Measurements from ENCODE around the gene MORN5. TPM values are rescaled to one million over a fixed set of nuclear protein-coding genes. Genes with fewer than 3 reads are reported as not detected.

MORN5 gene
- total and polyA plus RNA-seq, 10 of the 15 experiments (the other 5 are each of a cell fraction or from before 2014, with no cell fraction given): not detected

- Histone ChIP-seq H3K9me3 (replicated peaks; ENCODE audit: control insufficient read depth, insufficient read depth, low read length) (no peaks in the 10 kb centered on the region; the same call in 1 of the 3 replicates), H3K4me1 (ENCODE audit: control insufficient read depth, insufficient read depth, low read length) (no peaks in the 10 kb centered on the region), H3K79me2 (ENCODE audit: control insufficient read depth, insufficient read depth, low read length) (no peaks in the 10 kb centered on the region), H4K20me1 (ENCODE audit: control insufficient read depth, insufficient read depth) (no peaks in the 10 kb centered on the region), H3K4me2 (ENCODE audit: control insufficient read depth, insufficient read depth) (no peak overlapping the region), H3K27me3 (replicated peaks in 1 of 2; ENCODE audit: control insufficient read depth in 2 of 2, insufficient read depth in 2 of 2, low read length in 1 of 2) (no peaks in the 10 kb centered on the region), H3K4me3 (no peak overlapping the region), H3K9ac (ENCODE audit: control insufficient read depth, insufficient read depth, low read length) (no peak overlapping the region), H2AFZ (ENCODE audit: control insufficient read depth, low read depth, low read length) (no peak overlapping the region), H3K27ac (ENCODE audit: control insufficient read depth, insufficient read depth) (no peak overlapping the region), H3K36me3 (ENCODE audit: control insufficient read depth in 2 of 2, insufficient read depth in 2 of 2, low read length in 1 of 2) (no peaks in the 10 kb centered on the region)
- TF ChIP-seq CBX3 (IDR thresholded peaks at IDR 0.05; ENCODE audit: borderline replicate concordance, low read depth) (no peak), NBN (IDR thresholded peaks at IDR 0.05) (no peak), HDGF (IDR thresholded peaks at IDR 0.05) (no peak), SP1 (IDR thresholded peaks at IDR 0.05; ENCODE audit: low read depth, low read length) (no peak), ATF2 (IDR thresholded peaks at IDR 0.05; ENCODE audit: low read length) (no peak), POU2F2 (IDR thresholded peaks at IDR 0.05; ENCODE audit: borderline replicate concordance, low read depth, low read length) (no peak), RELA (IDR thresholded peaks at IDR 0.05; ENCODE audit: borderline replicate concordance, partially characterized antibody) (no peak), TCF3 (IDR thresholded peaks at IDR 0.05; ENCODE audit: borderline replicate concordance, insufficient read depth, low read depth, low read length) (no peak), HSF1 (IDR thresholded peaks at IDR 0.05; ENCODE audit: low read depth, low read length) (no peak), CUX1 (IDR thresholded peaks at IDR 0.05; ENCODE audit: insufficient replicate concordance, low read depth, low read length) (no peak), POLR2AphosphoS5 (IDR thresholded peaks at IDR 0.05; ENCODE audit: low read length) (no peak), TCF7 (IDR thresholded peaks at IDR 0.05; ENCODE audit: borderline replicate concordance) (no peak), ESRRA (IDR thresholded peaks at IDR 0.05; ENCODE audit: low read length) (no peak), BACH1 (IDR thresholded peaks at IDR 0.05; ENCODE audit: borderline replicate concordance) (no peak)
- POLR2A ChIA-PET: no interaction called here
- in situ Hi-C loops (cut with MboI) (no loop called here), intact Hi-C loops (cut with micrococcal nuclease; ENCODE audit: unreplicated experiment) (no loop called here)
- SMC1A ChIA-PET (ENCODE audit: uncharacterized antibody, unreplicated experiment): no interaction called here
- DNase-seq (ENCODE audit: low read depth, low spot score): no peak
- CTCF ChIA-PET: interaction anchor here (0.5 to 1.6 kb wide), 3 partner anchors 11 to 30 kb away, joined by 3 to 7 read pairs (median 4); no protein-coding TSS in a partner anchor
- FAIRE-seq: no peak
- BruUV-seq (replicated peaks): no TSS peak
- RAD21 ChIA-PET (ENCODE audit: unreplicated experiment): interaction anchor here (1.4 kb wide), 1 partner anchor 14 kb away, joined by 4 read pairs; no protein-coding TSS in a partner anchor
- no peak for ATAC-seq
- WGBS (ENCODE audit: insufficient coverage, insufficient replicate concordance, low lambda C conversion rate, missing lambda C conversion rate): 20% methylated on average over 5 of the region's 5 CpGs
These were observed 46.1 kb upstream of the MORN5 start for GRCh38 chr9:122113574-122113973.

Measured in GM12878 (cell line).